Transverse colon (tissue), 4 donors: ENCODE measurements around the gene MANSC4. TPM values are rescaled to one million over a fixed set of nuclear protein-coding genes. Genes with fewer than 3 reads are reported as not detected.

ENCODE experiments used
- DNase-seq: peaks from one replicate; pipeline ENCODE4 v3.0.0-alpha.2; 2019
- H3K27ac ChIP-seq, 4 donors: fragments of 200-600 bp; sonication (generic); 2 replicates each; pipeline ENCODE4 v1.5.1; 2016 to 2018; ENCODE audit warnings: inconsistent platforms in 4 of 4
- H3K27me3 ChIP-seq: fragments of 200-600 bp; sonication (generic); 2 replicates; pipeline ENCODE4 v1.5.1; 2017; ENCODE audit warnings: inconsistent platforms
- H3K36me3 ChIP-seq, 4 donors: fragments of 200-600 bp; sonication (generic); 2 replicates each; pipeline ENCODE4 v1.5.1; 2017 to 2019; ENCODE audit warnings: inconsistent platforms in 4 of 4
- H3K4me1 ChIP-seq, 4 donors: fragments of 200-600 bp; sonication (generic); 2 replicates each; pipeline ENCODE4 v1.5.1; 2017 to 2020; ENCODE audit warnings: inconsistent platforms in 4 of 4
- H3K4me3 ChIP-seq, 4 donors: fragments of 200-600 bp; sonication (generic); 1 replicate in 1 of 4; 2 replicates in 3 of 4; pipeline versions ENCODE4 v1.5.1 to v1.6.1; 2017 to 2019; ENCODE audit warnings: inconsistent platforms in 4 of 4
- H3K9me3 ChIP-seq, 2 donors: fragments of 200-600 bp; sonication (generic); 2 replicates each; pipeline ENCODE4 v1.5.1; 2017 to 2019; ENCODE audit warnings: inconsistent platforms in 2 of 2
- EP300 ChIP-seq: sonication (generic); formaldehyde crosslinking; IDR thresholded peaks from one replicate; pipeline ENCODE4 v1.6.1; 2017; ENCODE audit warnings: antibody characterized with exemption, low read depth
- POLR2A ChIP-seq: fragments of 450-650 bp; IDR thresholded peaks from one replicate; pipeline ENCODE4 v1.6.1; 2016; ENCODE audit warnings: antibody characterized with exemption, mild to moderate bottlenecking, moderate library complexity
- POLR2AphosphoS5 ChIP-seq, 3 donors: sonication (generic); formaldehyde crosslinking; IDR thresholded peaks; one replicate each; pipeline ENCODE4 v1.6.1; 2016; ENCODE audit warnings: antibody characterized with exemption in 3 of 3
- WGBS, 2 donors: methylation state at CpG; one replicate each; pipeline ENCODE4 v1.1.5; 2018; ENCODE audit warnings: low coverage in 1 of 2; 5-methylcytosine and 5-hydroxymethylcytosine counted together
- in situ Hi-C, 4 donors: fragments of 200-750 bp; cut with MboI; loops; one replicate each; pipeline versions ENCODE4 v1.15.0 to v1.15.1; 2017; ENCODE audit warnings: low sequenced_read_pairs in 3 of 4, low pct_ligation_motif_present in 1 of 4, low pct_unique_long_range_greater_than_20kb in 1 of 4
- intact Hi-C: fragments of 100-400 bp; cut with DNase I; formaldehyde crosslinking; loops from one replicate; pipeline ENCODE4 v1.15.1; 2023; ENCODE audit warnings: low total_unique reads
- total RNA-seq, 4 donors: library from RNA; depleted of rRNA; stranded (reverse); fragments of >200 nt; gene quantifications; one replicate each; pipeline ENCODE4 v1.1.0, GENCODE V29; 2016
- TF ChIP-seq, protein P1 (sequence below), 5 experiments: fragments of 200-600 bp in 3 of 5; fragments of 450-650 bp in 2 of 5; sonication (generic) in 3 of 5; IDR thresholded peaks; 1 replicate in 2 of 5; 2 replicates in 3 of 5; pipeline ENCODE4 v1.5.1; 2016 to 2017; ENCODE audit warnings: antibody characterized with exemption in 5 of 5, inconsistent platforms in 3 of 5, mild to moderate bottlenecking in 2 of 5, moderate library complexity in 1 of 5

The MANSC4 gene
- total RNA-seq, 4 donors from 2014 or later: not detected

DNA sequence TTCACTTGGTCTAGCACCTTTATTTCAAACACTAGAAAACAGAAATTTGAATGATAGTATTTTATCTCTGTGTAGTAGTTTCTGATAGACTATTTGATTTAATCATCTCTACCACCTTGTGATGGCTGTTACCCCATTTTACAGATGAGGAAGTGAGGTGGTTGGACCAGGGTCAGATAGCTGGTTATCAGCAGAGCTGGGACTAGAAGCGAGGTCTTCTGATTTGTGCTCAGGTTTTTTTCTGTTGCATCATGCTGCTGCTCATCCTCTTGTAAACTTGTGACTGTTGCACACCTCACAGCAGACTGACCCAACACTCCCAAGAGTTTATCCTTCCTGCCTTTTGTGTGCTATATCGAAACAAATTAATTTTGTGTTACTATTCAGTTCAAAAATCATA lies 10.1 kb upstream of the MANSC4 start:
- peaks cover 0 to 12% (median 6%) of the 10 kb centered on the region in 4 donors for H3K36me3 ChIP-seq
- no peak for TF ChIP-seq EP300
- TF ChIP-seq POLR2A: no peak
- TF ChIP-seq, protein P1, sequence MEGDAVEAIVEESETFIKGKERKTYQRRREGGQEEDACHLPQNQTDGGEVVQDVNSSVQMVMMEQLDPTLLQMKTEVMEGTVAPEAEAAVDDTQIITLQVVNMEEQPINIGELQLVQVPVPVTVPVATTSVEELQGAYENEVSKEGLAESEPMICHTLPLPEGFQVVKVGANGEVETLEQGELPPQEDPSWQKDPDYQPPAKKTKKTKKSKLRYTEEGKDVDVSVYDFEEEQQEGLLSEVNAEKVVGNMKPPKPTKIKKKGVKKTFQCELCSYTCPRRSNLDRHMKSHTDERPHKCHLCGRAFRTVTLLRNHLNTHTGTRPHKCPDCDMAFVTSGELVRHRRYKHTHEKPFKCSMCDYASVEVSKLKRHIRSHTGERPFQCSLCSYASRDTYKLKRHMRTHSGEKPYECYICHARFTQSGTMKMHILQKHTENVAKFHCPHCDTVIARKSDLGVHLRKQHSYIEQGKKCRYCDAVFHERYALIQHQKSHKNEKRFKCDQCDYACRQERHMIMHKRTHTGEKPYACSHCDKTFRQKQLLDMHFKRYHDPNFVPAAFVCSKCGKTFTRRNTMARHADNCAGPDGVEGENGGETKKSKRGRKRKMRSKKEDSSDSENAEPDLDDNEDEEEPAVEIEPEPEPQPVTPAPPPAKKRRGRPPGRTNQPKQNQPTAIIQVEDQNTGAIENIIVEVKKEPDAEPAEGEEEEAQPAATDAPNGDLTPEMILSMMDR (IDR thresholded peaks at IDR 0.05): no peak
- no peak for TF ChIP-seq POLR2AphosphoS5 (IDR thresholded peaks at IDR 0.05)
- in situ Hi-C loops (no loop called here), intact Hi-C loops (no loop called here)
- no peak overlapping the region for H3K4me3 ChIP-seq
- peaks cover 0 to 20% (median 5%) of the 10 kb centered on the region in 4 donors for H3K4me1 ChIP-seq
- DNase-seq: no peak
- no peaks in the 10 kb centered on the region for H3K9me3 ChIP-seq
- no peak overlapping the region for H3K27ac ChIP-seq
- no peaks in the 10 kb centered on the region for H3K27me3 ChIP-seq
- 97 to 100% methylated on average over 1 to 2 of the region's 2 CpGs for WGBS, 2 donors

DNA sequence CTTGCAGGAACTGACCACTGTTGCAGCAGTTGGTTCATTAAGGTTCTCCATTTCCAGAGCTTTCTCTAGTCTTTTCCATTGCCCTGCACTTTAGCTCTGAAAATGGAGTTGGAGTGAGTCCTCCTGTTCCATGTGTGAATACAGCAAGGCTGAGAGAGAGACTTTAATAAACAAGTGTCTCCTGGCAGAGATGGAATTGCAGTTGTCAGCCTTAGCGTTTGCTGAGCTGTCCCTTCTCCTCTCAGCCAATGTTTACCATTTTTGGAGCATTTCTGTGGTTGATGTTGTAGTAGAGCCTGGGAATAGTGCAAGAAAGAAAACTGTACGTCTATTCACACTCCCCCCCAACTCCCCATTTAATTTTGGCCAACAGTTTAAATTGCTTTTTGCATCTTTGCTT lies 7.5 kb upstream of the MANSC4 start:
- peaks cover 0 to 31% (median 6%) of the 10 kb centered on the region in 4 donors for H3K4me1 ChIP-seq
- no peak for DNase-seq
- peaks cover 0 to 3% (median under 1%) of the 10 kb centered on the region in 4 donors for H3K36me3 ChIP-seq
- in situ Hi-C loops: no loop called here
- intact Hi-C loops: no loop called here
- H3K27ac ChIP-seq: peak overlapping the region in 2 of 4 donors; percentile 10 to 14
- 71% methylated on average over 2 of the region's 2 CpGs; no CpG with 5 or more reads in 1 of the 2 donors for WGBS, 2 donors
- no peaks in the 10 kb centered on the region for H3K27me3 ChIP-seq
- TF ChIP-seq, protein P1 (IDR thresholded peaks at IDR 0.05): no peak
- no peak for TF ChIP-seq POLR2A
- no peak for TF ChIP-seq POLR2AphosphoS5 (IDR thresholded peaks at IDR 0.05)
- TF ChIP-seq EP300: no peak
- no peaks in the 10 kb centered on the region for H3K9me3 ChIP-seq
- no peak overlapping the region for H3K4me3 ChIP-seq

DNA sequence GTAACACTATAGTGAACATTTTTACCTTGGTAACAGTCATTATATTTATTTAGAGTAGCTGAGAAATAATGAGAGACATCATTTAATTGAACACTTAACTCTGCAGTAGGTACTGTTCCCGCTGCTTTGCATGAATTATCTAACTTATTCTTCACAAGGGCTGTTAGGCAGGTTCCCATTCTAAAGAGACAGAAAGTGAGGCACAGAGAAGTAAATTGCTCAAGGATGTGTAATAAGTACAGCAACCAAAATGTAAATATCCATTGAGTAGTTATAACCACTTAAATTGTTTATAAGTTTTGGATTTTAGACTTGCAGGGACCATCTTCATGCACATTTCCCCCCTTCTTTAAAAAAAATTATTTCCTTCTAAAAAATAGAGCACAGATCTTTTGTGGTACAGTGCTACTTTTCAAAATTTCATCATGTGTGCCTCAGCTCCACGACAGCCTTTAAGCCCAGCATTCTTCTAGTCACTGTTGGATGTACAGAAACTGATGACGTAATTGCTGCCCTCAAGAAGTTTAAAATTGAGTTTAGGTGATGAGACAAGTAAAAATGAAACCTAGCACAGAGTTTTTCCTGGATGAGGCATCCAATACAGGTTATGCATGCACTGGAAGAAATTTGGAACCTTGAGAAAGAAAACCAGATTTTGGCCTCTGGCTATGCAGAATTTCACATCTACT lies 6.0 kb upstream of the MANSC4 start:
- no peak for TF ChIP-seq POLR2A
- TF ChIP-seq POLR2AphosphoS5 (IDR thresholded peaks at IDR 0.05): no peak
- no peak for TF ChIP-seq EP300
- TF ChIP-seq, protein P1 (IDR thresholded peaks at IDR 0.05): no peak
- in situ Hi-C loops: no loop called here
- Histone ChIP-seq H3K36me3 (no peaks in the 10 kb centered on the region), H3K27me3 (no peaks in the 10 kb centered on the region), H3K4me1 (peaks cover 6 to 46% (median 14%) of the 10 kb centered on the region in 4 donors), H3K27ac (no peak overlapping the region), H3K9me3 (no peaks in the 10 kb centered on the region), H3K4me3 (no peak overlapping the region)
- no peak for DNase-seq
- 74 to 82% methylated on average over 3 of the region's 3 CpGs for WGBS, 2 donors
- intact Hi-C loops: no loop called here

DNA sequence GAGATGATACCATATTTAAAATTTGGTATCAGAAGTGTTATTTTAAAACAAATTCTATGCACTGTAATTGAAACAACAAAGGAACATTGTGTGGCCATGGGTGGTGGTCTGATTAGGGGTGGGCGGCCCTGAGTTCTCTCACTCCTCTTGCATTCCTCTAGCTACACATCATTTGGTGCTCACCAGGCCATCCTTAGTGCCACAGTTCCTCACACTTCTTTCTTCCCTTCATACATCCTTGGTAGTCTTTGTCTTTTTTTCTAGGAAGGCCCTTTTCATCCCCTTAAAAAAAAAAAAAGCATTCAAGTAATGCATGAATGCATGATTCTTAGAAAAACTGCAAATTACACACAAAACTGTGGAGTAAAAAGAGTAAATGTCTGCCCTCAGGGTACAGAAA lies 2.4 kb upstream of the MANSC4 start:
- H3K36me3 ChIP-seq: no peaks in the 10 kb centered on the region
- peak overlapping the region in 2 of 4 donors; percentile 86 to 96 for H3K27ac ChIP-seq
- DNase-seq: no peak
- H3K4me1 ChIP-seq: peaks cover 6 to 54% (median 17%) of the 10 kb centered on the region in 4 donors
- intact Hi-C loops (no loop called here), in situ Hi-C loops (no loop called here)
- WGBS, 2 donors: 92 to 93% methylated on average over 1 of the region's 1 CpG
- no peak for TF ChIP-seq POLR2A
- no peak overlapping the region for H3K4me3 ChIP-seq
- no peaks in the 10 kb centered on the region for H3K9me3 ChIP-seq
- no peaks in the 10 kb centered on the region for H3K27me3 ChIP-seq
